Stimulated activated CD4-positive, alpha-beta T cell treated with anti-CD3 and anti-CD28 coated beads, Interleukin-12 subunit alpha, Interleukin-12 subunit beta, amount 100 ng/mL, for 4 hours (primary cell): ENCODE data around the gene JSRP1.

ENCODE experiments used
- DNase-seq: peaks from one replicate; pipeline ENCODE4 v3.0.0-alpha.2; 2020

JSRP1 gene

GRCh38 chr19:2255982-2256685 is at the start of gene JSRP1:
Gene JSRP1 (minus strand): TSS chr19:2256417. CDS start chr19:2255314, 1,103 bp downstream.
- DNase-seq, result no peak

GRCh38 chr19:2305452-2306280 is 49.4 kb upstream of the JSRP1 start:
- DNase-seq, result no peak

- no peak for DNase-seq
Observed at GRCh38 chr19:2303211-2303798, 47.1 kb upstream of the JSRP1 start.

GRCh38 chr19:2302319-2303210 is 46.3 kb upstream of the JSRP1 start:
- no peak for DNase-seq

GRCh38 chr19:2300533-2300932 is 44.3 kb upstream of the JSRP1 start:
- DNase-seq, result no peak

GRCh38 chr19:2296141-2296540 is 39.9 kb upstream of the JSRP1 start:
- no peak for DNase-seq

- DNase-seq, result no peak
Observed at GRCh38 chr19:2294687-2295335, 38.6 kb upstream of the JSRP1 start.

- no peak for DNase-seq
Observed at GRCh38 chr19:2291185-2291751, 35.1 kb upstream of the JSRP1 start.

GRCh38 chr19:2290441-2291184 is 34.4 kb upstream of the JSRP1 start:
- DNase-seq, result no peak

GRCh38 chr19:2289714-2290435 is 33.7 kb upstream of the JSRP1 start:
- DNase-seq, result no peak

- no peak for DNase-seq
Observed at GRCh38 chr19:2288818-2289713, 32.8 kb upstream of the JSRP1 start.

GRCh38 chr19:2288338-2288817 is 32.2 kb upstream of the JSRP1 start:
- DNase-seq, result no peak

GRCh38 chr19:2287585-2288337 is 31.5 kb upstream of the JSRP1 start:
- no peak for DNase-seq

- DNase-seq, result no peak
Observed at GRCh38 chr19:2286402-2287140, 30.4 kb upstream of the JSRP1 start.

GRCh38 chr19:2283835-2284507 is 27.8 kb upstream of the JSRP1 start:
- no peak for DNase-seq

GRCh38 chr19:2282862-2283237 is 26.6 kb upstream of the JSRP1 start:
- no peak for DNase-seq
